Natural killer cell (primary cell): ENCODE data around the gene NFATC3. TPM values are rescaled to one million over a fixed set of nuclear protein-coding genes. Genes with fewer than 3 reads are reported as not detected.

Experiments
- ATAC-seq, 3 donors: fragments of 150-1000 bp in 2 of 3; fragments of 200-7000 bp in 1 of 3; cut with Tn5 transposase; 1 replicate in 1 of 3; 2 replicates in 2 of 3; pipeline ENCODE4 v1.10.0; 2021; ENCODE audit warnings: mild to moderate bottlenecking in 2 of 3, moderate library complexity in 2 of 3
- DNase-seq, 2 donors: peaks; one replicate each; pipeline versions ENCODE4 v3.0.0 to v3.0.0-alpha.2; 2013 to 2021; ENCODE audit warnings: mixed read lengths in 1 of 2
- H3K27ac ChIP-seq: one replicate; pipeline ENCODE4 v1.5.1; 2013; ENCODE audit warnings: mild to moderate bottlenecking, low read length
- H3K27me3 ChIP-seq: one replicate; pipeline ENCODE4 v1.6.1; 2013; ENCODE audit warnings: low read length; ENCODE audit not compliant: control insufficient read depth, insufficient read depth
- H3K36me3 ChIP-seq: one replicate; pipeline ENCODE4 v1.6.1; 2013; ENCODE audit warnings: low read length; ENCODE audit not compliant: control insufficient read depth, insufficient read depth
- H3K4me1 ChIP-seq: one replicate; pipeline ENCODE4 v1.6.1; 2013; ENCODE audit warnings: low read length; ENCODE audit not compliant: control insufficient read depth, insufficient read depth
- H3K4me3 ChIP-seq: one replicate; pipeline ENCODE4 v1.5.1; 2013; ENCODE audit warnings: low read length
- H3K9me3 ChIP-seq: one replicate; pipeline ENCODE4 v1.6.1; 2013; ENCODE audit warnings: low read length; ENCODE audit not compliant: control insufficient read depth, insufficient read depth
- H3K27ac Mint-ChIP-seq, 2 donors: one replicate each; pipeline ENCODE4 v1.8.0; 2022; ENCODE audit warnings: mild to moderate bottlenecking in 2 of 2, mixed read lengths in 2 of 2, moderate library complexity in 1 of 2
- H3K27me3 Mint-ChIP-seq, 2 donors: one replicate each; pipeline ENCODE4 v1.8.0; 2022; ENCODE audit warnings: low read depth in 2 of 2, mixed read lengths in 2 of 2
- H3K36me3 Mint-ChIP-seq: one replicate; pipeline ENCODE4 v1.8.0; 2022; ENCODE audit warnings: mixed read lengths
- H3K4me1 Mint-ChIP-seq, 2 donors: one replicate each; pipeline ENCODE4 v1.8.0; 2022; ENCODE audit warnings: mixed read lengths in 2 of 2
- H3K4me3 Mint-ChIP-seq: one replicate; pipeline ENCODE4 v1.8.0; 2022; ENCODE audit warnings: mild to moderate bottlenecking, moderate library complexity, mixed read lengths
- H3K9me3 Mint-ChIP-seq, 2 donors: one replicate each; pipeline ENCODE4 v1.8.0; 2022; ENCODE audit warnings: mixed read lengths in 2 of 2
- WGBS: methylation state at CpG from one replicate; pipeline ENCODE4 v1.1.7; 2013; ENCODE audit warnings: missing lambda C conversion rate; ENCODE audit not compliant: insufficient coverage; 5-methylcytosine and 5-hydroxymethylcytosine counted together
- intact Hi-C: fragments of 100-400 bp; cut with micrococcal nuclease; formaldehyde crosslinking; loops from one replicate; pipeline ENCODE4 v1.14.2; 2022
- total RNA-seq, 4 donors: library from RNA; stranded (reverse); fragments of 120-200 nt in 1 of 4; gene quantifications; one replicate each; pipeline versions ENCODE4 v1.2.3 to v1.2.4, GENCODE V29; 2013 to 2022
- TF ChIP-seq, protein P1 (sequence below): fragments of 200-600 bp; IDR thresholded peaks from one replicate; pipeline ENCODE4 v1.8.0; 2022; ENCODE audit warnings: antibody characterized with exemption

The NFATC3 gene
- total RNA-seq, 3 donors from 2014 or later (not counting 1 experiment from before 2014, with no cell fraction given), result 241 to 282 (median 263) TPM

DNA sequence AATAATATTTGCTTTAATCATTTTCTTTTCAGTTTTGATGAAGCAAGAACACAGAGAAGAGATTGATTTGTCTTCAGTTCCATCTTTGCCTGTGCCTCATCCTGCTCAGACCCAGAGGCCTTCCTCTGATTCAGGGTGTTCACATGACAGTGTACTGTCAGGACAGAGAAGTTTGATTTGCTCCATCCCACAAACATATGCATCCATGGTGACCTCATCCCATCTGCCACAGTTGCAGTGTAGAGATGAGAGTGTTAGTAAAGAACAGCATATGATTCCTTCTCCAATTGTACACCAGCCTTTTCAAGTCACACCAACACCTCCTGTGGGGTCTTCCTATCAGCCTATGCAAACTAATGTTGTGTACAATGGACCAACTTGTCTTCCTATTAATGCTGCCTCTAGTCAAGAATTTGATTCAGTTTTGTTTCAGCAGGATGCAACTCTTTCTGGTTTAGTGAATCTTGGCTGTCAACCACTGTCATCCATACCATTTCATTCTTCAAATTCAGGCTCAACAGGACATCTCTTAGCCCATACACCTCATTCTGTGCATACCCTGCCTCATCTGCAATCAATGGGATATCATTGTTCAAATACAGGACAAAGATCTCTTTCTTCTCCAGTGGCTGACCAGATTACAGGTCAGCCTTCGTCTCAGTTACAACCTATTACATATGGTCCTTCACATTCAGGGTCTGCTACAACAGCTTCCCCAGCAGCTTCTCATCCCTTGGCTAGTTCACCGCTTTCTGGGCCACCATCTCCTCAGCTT lies 105.8 kb downstream of the NFATC3 start:
- H3K4me3 Mint-ChIP-seq, result no peak overlapping the region
- intact Hi-C loops, result no loop called here
- whole genome bisulfite sequencing, result 96% methylated on average over 2 of the region's 2 CpGs
- H3K36me3 ChIP-seq, result peaks cover 52% of the 10 kb centered on the region
- no peak overlapping the region for H3K4me3 ChIP-seq
- H3K27ac Mint-ChIP-seq, result peak overlapping the region; percentile 10 to 62
- peaks cover 3% of the 10 kb centered on the region for H3K4me1 ChIP-seq
- peaks cover 25 to 39% of the 10 kb centered on the region in 2 donors for H3K4me1 Mint-ChIP-seq
- no peaks in the 10 kb centered on the region for H3K27me3 ChIP-seq
- ATAC-seq (no peak), DNase-seq (no peak)
- no peak overlapping the region for H3K27ac ChIP-seq
- H3K36me3 Mint-ChIP-seq, result peaks cover 9% of the 10 kb centered on the region
- H3K9me3 Mint-ChIP-seq, result no peaks in the 10 kb centered on the region
- H3K27me3 Mint-ChIP-seq, result no peaks in the 10 kb centered on the region
- TF ChIP-seq, protein P1, sequence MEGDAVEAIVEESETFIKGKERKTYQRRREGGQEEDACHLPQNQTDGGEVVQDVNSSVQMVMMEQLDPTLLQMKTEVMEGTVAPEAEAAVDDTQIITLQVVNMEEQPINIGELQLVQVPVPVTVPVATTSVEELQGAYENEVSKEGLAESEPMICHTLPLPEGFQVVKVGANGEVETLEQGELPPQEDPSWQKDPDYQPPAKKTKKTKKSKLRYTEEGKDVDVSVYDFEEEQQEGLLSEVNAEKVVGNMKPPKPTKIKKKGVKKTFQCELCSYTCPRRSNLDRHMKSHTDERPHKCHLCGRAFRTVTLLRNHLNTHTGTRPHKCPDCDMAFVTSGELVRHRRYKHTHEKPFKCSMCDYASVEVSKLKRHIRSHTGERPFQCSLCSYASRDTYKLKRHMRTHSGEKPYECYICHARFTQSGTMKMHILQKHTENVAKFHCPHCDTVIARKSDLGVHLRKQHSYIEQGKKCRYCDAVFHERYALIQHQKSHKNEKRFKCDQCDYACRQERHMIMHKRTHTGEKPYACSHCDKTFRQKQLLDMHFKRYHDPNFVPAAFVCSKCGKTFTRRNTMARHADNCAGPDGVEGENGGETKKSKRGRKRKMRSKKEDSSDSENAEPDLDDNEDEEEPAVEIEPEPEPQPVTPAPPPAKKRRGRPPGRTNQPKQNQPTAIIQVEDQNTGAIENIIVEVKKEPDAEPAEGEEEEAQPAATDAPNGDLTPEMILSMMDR, result no peak
- no peaks in the 10 kb centered on the region for H3K9me3 ChIP-seq

DNA sequence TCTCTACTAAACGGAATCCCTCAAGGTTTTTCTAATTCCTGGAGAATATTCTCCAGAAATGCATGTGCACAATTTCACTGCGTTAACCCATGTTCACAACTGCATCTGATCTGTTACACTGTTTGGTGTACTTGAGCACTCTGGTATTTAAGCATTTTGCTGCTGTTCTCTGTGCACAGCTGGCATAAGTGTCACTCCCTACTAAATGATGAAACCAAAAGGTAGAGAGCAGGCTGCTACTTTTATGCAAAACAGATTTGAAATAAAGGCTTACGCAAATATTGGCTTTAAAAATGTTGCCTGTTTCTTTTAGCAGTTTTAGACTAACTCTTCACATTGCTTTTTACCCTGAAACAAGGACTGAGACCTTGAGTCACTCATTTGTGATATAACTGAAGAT lies 109.1 kb downstream of the NFATC3 start:
- Histone ChIP-seq H3K9me3 (no peaks in the 10 kb centered on the region), H3K4me1 (no peaks in the 10 kb centered on the region), H3K36me3 (peaks cover 43% of the 10 kb centered on the region), H3K4me3 (no peak overlapping the region), H3K27ac (no peak overlapping the region), H3K27me3 (no peaks in the 10 kb centered on the region)
- Mint-ChIP-seq H3K36me3 (peaks cover 9% of the 10 kb centered on the region), H3K27me3 (no peaks in the 10 kb centered on the region), H3K4me1 (peaks cover 31 to 39% of the 10 kb centered on the region in 2 donors), H3K27ac (peak overlapping the region; percentile 66 to 73), H3K4me3 (no peak overlapping the region), H3K9me3 (no peaks in the 10 kb centered on the region)
- ATAC-seq (no peak), DNase-seq (no peak)
- TF ChIP-seq, protein P1, result no peak
- intact Hi-C loops, result no loop called here
- WGBS, result 94% methylated on average over 3 of the region's 3 CpGs

DNA sequence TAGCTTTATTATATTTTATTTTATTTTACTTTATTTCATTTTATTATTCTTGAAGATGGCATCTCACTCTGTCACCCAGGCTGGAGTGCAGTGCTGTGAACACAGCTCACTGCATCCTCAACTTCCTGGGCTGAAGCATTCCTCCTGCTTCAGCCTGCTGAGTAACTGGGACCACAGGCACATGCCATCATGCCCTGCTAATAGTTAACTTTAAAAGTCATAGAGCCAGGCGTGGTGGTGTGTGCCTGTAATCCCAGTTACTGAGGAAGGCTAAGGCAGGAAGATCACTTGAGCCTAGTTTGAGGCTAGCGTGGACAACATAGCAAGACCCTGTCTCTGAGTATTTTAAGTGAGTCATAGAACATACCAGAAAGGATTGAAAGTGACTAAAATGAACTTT lies 112.1 kb downstream of the NFATC3 start:
- no peaks in the 10 kb centered on the region for H3K27me3 ChIP-seq
- no peak for ATAC-seq
- H3K4me1 ChIP-seq, result no peaks in the 10 kb centered on the region
- Mint-ChIP-seq H3K4me3 (no peak overlapping the region), H3K4me1 (peaks cover 34 to 36% of the 10 kb centered on the region in 2 donors), H3K9me3 (no peaks in the 10 kb centered on the region), H3K27me3 (no peaks in the 10 kb centered on the region), H3K36me3 (no peaks in the 10 kb centered on the region), H3K27ac (no peak overlapping the region)
- intact Hi-C loops, result no loop called here
- 97% methylated on average over 2 of the region's 2 CpGs for WGBS
- DNase-seq, result no peak
- H3K9me3 ChIP-seq, result no peaks in the 10 kb centered on the region
- no peak overlapping the region for H3K4me3 ChIP-seq
- H3K27ac ChIP-seq, result no peak overlapping the region
- TF ChIP-seq, protein P1, result no peak
- H3K36me3 ChIP-seq, result peaks cover 28% of the 10 kb centered on the region
